ENCODE data around the gene STAB2.

DNA sequence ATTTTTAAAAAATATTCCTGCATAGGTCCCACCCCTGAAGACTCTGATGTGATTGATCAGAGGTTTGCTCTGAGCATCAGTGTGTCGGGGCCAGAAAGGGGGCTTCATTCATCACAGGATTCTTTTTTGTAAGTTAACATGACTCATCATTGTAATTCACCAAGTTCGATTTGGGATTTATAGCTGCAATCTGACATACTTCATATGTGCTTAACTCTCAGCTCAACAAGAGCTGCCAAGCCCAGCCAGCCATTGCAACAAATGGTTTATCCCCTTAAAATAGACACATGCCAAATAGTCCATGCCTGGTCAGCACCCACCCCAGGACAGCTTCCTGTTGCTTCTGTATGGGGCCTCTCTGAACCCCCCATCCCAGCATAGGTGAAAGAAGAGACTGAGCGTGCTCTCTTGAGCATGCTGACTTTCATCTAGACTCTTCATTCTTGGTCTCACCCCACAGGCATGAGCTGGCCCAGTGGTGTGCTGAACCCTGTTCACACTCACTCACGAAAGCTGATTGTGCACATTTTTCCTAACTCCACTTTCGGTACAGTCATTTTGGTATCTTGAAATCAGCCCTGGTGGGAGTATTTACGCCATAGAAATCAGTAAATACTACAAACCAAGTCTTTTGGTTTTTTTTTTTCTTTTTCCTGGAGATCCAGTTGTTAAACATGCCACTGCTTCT lies 101.4 kb downstream of the STAB2 start:
- TF ChIP-seq, protein P1, sequence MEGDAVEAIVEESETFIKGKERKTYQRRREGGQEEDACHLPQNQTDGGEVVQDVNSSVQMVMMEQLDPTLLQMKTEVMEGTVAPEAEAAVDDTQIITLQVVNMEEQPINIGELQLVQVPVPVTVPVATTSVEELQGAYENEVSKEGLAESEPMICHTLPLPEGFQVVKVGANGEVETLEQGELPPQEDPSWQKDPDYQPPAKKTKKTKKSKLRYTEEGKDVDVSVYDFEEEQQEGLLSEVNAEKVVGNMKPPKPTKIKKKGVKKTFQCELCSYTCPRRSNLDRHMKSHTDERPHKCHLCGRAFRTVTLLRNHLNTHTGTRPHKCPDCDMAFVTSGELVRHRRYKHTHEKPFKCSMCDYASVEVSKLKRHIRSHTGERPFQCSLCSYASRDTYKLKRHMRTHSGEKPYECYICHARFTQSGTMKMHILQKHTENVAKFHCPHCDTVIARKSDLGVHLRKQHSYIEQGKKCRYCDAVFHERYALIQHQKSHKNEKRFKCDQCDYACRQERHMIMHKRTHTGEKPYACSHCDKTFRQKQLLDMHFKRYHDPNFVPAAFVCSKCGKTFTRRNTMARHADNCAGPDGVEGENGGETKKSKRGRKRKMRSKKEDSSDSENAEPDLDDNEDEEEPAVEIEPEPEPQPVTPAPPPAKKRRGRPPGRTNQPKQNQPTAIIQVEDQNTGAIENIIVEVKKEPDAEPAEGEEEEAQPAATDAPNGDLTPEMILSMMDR (IDR thresholded peaks at IDR 0.05; ENCODE audit: poor library complexity, severe bottlenecking): no peak
- TF ChIP-seq EZH2 (IDR thresholded peaks at IDR 0.05; ENCODE audit: borderline replicate concordance, insufficient read depth, low read length, poor library complexity, severe bottlenecking) (no peak), POLR2AphosphoS5 (IDR thresholded peaks at IDR 0.05) (no peak), EP300 (conservative IDR thresholded peaks at IDR 0.05; ENCODE audit: poor library complexity, severe bottlenecking) (no peak), SMC3 (conservative IDR thresholded peaks at IDR 0.05; ENCODE audit: poor library complexity) (no peak)

Measured in neural cell (in vitro differentiated cells).